HTERT RPE-1 (cell line): ENCODE data around the gene GAA.

Source experiments
- in situ Hi-C: fragments of 300-500 bp; cut with MboI; formaldehyde crosslinking; loops from 4 replicates; pipeline ENCODE4 v1.14.3; 2020; ENCODE audit warnings: low sequenced_read_pairs

Gene GAA

DNA sequence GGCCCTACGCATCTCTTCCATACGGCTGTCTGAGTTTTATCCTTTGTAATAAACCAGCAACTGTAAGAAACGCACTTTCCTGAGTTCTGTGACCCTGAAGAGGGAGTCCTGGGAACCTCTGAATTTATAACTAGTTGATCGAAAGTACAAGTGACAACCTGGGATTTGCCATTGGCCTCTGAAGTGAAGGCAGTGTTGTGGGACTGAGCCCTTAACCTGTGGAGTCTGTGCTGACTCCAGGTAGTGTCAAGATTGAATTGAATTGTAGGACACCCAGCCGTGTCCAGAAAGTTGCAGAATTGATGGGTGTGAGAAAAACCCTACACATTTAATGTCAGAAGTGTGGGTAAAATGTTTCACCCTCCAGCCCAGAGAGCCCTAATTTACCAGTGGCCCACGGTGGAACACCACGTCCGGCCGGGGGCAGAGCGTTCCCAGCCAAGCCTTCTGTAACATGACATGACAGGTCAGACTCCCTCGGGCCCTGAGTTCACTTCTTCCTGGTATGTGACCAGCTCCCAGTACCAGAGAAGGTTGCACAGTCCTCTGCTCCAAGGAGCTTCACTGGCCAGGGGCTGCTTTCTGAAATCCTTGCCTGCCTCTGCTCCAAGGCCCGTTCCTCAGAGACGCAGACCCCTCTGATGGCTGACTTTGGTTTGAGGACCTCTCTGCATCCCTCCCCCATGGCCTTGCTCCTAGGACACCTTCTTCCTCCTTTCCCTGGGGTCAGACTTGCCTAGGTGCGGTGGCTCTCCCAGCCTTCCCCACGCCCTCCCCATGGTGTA, 1.5 kb downstream of the GAA start:
- in situ Hi-C loops = no loop called here

DNA sequence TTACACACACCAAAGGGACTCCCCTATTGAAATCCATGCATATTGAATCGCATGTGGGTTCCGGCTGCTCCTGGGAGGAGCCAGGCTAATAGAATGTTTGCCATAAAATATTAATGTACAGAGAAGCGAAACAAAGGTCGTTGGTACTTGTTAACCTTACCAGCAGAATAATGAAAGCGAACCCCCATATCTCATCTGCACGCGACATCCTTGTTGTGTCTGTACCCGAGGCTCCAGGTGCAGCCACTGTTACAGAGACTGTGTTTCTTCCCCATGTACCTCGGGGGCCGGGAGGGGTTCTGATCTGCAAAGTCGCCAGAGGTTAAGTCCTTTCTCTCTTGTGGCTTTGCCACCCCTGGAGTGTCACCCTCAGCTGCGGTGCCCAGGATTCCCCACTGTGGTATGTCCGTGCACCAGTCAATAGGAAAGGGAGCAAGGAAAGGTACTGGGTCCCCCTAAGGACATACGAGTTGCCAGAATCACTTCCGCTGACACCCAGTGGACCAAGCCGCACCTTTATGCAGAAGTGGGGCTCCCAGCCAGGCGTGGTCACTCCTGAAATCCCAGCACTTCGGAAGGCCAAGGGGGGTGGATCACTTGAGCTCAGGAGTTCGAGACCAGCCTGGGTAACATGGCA, 2.2 kb downstream of the GAA start:
- in situ Hi-C loops = no loop called here

GRCh38 chr17:80104321-80104955, 3.1 kb downstream of the GAA start:
- in situ Hi-C loops = no loop called here

- in situ Hi-C loops = no loop called here
Observed at GRCh38 chr17:80104956-80105375, 3.6 kb downstream of the GAA start.

DNA sequence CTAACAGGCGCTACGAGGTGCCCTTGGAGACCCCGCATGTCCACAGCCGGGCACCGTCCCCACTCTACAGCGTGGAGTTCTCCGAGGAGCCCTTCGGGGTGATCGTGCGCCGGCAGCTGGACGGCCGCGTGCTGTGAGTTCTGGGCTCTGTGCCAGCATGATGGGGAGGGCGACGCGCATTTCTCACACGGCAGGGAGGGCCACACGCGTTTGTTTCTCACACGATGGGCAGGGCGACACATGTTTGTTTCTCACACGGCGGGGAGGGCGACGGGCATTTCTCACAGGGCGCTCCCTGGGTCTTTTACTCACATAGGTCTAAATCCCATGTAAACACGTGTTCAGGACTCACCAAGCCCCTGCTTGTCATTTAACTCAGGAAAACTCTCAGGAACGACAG, 4.4 kb downstream of the GAA start:
- in situ Hi-C loops = no loop called here

- in situ Hi-C loops = no loop called here
Observed at GRCh38 chr17:80106176-80106575, 4.8 kb downstream of the GAA start.

DNA sequence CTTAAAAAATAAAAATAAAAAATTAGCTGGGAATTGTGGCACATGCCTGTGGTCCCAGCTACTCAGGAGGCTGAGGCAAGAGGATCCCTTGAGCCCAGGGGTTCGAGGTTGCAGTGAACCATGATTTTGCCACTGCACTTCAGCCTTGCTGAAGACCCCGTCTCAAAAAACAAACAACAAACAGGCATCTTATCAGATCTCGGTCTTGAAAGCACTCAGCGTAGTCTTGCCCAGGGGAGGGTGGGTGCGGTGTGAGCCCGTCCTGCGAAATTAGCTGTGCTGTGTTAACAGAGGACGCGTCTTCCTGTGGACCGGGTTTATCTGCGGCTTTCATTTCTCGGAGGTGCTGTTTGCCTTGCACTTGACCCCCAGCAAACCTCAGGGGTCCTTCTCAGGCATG, 5.4 kb downstream of the GAA start:
- in situ Hi-C loops = no loop called here

GRCh38 chr17:80107231-80108021, 6.0 kb downstream of the GAA start:
- in situ Hi-C loops = no loop called here

DNA sequence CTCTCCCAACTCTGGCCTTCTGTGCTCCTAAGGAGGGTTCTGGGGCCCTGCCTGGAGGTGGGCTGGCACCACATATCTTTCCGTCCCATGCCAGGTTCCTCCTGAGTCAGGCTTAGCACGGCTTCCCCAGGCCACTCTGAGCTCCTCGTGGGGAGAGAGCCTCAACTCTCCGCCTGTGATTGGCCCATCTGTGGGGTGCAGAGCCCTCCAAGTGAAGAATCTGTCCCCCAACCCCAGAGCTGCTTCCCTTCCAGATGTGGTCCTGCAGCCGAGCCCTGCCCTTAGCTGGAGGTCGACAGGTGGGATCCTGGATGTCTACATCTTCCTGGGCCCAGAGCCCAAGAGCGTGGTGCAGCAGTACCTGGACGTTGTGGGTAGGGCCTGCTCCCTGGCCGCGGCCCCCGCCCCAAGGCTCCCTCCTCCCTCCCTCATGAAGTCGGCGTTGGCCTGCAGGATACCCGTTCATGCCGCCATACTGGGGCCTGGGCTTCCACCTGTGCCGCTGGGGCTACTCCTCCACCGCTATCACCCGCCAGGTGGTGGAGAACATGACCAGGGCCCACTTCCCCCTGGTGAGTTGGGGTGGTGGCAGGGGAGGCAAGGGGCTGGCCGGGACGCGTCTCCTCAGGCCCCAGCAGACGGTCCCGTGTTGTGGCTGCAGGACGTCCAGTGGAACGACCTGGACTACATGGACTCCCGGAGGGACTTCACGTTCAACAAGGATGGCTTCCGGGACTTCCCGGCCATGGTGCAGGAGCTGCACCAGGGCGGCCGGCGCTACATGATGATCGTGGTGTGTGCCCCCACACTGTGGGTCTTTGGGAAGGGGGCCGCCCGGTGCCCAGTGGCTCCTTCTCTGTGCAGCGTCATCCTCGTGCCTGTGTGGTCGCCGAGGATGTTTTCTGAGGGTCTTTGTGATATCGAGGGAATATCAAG, 6.9 kb downstream of the GAA start:
- in situ Hi-C loops = no loop called here

GRCh38 chr17:80109066-80109660, 7.8 kb downstream of the GAA start:
- in situ Hi-C loops = no loop called here

- in situ Hi-C loops = no loop called here
Observed at GRCh38 chr17:80109713-80110446, 8.5 kb downstream of the GAA start.

DNA sequence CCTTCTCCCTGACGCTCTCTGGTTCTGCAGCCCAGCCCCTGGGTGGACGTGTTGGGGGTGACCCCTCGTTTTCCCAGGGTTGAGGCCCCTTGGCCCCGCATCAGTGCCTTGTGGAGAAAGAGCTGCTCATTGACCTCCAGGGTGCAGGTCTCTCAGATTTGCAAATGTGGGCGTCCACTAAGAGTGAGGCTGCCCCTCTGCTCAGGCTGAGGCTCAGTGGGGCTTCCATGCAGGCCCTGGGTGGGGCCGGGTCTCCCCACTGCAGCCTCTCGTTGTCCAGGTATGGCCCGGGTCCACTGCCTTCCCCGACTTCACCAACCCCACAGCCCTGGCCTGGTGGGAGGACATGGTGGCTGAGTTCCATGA, 9.0 kb downstream of the GAA start:
- in situ Hi-C loops = no loop called here

DNA sequence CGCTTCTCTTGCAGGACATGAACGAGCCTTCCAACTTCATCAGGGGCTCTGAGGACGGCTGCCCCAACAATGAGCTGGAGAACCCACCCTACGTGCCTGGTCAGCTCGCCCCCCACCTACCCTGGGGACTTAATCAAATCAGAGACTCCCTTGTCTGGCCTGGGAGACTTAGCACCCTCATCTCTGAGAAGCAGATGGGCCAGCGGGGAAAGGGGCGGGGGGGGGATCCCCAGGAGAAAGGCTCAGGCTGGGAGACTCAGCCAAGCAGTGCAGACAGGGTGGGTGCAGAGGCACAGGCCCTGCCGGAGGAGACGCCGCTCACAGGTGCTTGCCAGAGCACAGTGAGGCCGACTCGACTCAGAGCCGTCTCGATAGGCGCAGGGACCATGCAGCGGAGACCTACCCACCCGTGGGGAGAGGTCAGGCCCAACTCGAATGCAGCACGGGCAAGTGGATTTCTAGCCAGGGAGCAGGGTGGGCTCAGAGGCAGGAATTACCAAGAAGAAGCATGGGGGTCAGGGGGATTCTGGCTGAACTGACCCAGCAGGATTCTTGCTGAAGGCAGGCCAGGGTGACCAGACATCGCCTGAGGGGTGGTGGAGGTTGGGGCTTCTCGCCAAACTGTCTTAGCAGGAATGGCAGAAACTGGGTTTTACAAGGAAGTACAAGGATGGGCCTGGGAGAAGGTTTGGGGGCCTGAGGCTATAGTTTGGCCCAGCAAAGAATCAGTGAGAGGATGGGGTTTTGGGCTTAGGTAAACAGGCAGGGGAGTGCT, 9.7 kb downstream of the GAA start:
- in situ Hi-C loops = no loop called here

DNA sequence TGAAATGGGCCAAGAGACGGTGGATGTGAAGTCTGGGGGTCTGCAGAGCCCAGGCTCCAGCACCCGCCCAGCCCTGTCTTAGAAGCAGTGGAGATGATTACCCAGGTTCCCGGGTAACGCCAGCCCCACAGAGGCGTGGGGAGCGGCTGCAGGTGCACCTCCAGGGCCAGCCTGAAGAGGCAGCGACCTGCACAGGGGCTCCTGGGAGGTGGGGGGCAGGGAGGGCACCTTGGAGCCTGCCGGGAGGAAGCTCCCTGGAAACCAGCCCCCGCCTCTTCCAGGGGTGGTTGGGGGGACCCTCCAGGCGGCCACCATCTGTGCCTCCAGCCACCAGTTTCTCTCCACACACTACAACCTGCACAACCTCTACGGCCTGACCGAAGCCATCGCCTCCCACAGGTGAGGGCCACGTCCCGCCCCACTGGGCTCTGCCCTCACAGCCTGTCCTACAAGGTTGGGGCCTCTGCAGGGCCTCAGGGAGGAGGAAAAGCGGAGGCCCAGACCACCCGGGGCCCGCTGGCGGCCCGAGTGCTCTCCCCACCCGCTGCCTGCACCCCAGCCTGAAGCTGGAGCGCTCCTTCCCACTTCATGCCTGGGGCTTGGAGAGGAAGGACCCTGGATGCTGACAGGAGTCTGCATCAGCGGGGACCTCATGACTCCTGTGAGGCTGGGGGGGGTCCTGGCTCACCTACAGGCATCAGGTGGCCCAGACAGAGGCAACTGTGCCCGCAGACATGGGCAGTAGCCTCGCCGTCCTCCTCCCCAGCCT, 10.5 kb downstream of the GAA start:
- in situ Hi-C loops = no loop called here

DNA sequence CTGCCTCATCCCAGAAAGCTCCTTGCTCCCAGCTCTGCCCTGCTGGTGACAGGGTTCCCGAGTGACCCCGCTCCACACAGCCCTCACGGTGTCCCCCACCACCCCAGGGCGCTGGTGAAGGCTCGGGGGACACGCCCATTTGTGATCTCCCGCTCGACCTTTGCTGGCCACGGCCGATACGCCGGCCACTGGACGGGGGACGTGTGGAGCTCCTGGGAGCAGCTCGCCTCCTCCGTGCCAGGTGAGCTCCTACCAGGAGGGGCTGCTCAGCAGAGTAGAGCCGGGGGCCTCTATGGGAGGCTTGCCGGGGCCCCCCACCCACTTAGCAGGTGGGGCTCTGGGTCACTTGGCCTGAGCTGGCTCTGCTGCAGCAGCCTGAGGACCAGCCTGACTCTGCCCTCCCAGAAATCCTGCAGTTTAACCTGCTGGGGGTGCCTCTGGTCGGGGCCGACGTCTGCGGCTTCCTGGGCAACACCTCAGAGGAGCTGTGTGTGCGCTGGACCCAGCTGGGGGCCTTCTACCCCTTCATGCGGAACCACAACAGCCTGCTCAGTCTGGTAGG, 11.2 kb downstream of the GAA start:
- in situ Hi-C loops = no loop called here

GRCh38 chr17:80113033-80113484, 11.7 kb downstream of the GAA start:
- in situ Hi-C loops = no loop called here

GRCh38 chr17:80114758-80115157, 13.4 kb downstream of the GAA start:
- in situ Hi-C loops = no loop called here
